PC-3 (cell line): ENCODE results near the gene CD1B.

Source experiments
- CTCF ChIP-seq: fragments of 300-600 bp; sonication (generic); conservative IDR thresholded peaks from 2 replicates; pipeline ENCODE4 v1.5.1; 2017; ENCODE audit warnings: antibody characterized with exemption, low read depth, mild to moderate bottlenecking, low read length
- EZH2 ChIP-seq: fragments of 300-600 bp; sonication (generic); IDR thresholded peaks from one replicate; pipeline ENCODE4 v1.6.1; 2017; ENCODE audit warnings: antibody characterized with exemption, mild to moderate bottlenecking, low read length; ENCODE audit not compliant: unreplicated experiment
- EZH2phosphoT487 ChIP-seq: fragments of 300-600 bp; sonication (generic); IDR thresholded peaks from 2 replicates; pipeline ENCODE4 v1.6.1; 2018; ENCODE audit warnings: mild to moderate bottlenecking, antibody characterized with exemption, low read length, borderline replicate concordance

- TF ChIP-seq EZH2 (no peak), CTCF (no peak), EZH2phosphoT487 (no peak)
Measured at GRCh38 chr1:158353303-158354075, 22.2 kb upstream of the CD1B start, which contains the start of gene CD1E.
